Smooth muscle cell (in vitro differentiated cells): Measurements from ENCODE around the gene UBE3A. TPM values are rescaled to one million over a fixed set of nuclear protein-coding genes. Genes with fewer than 3 reads are reported as not detected.

ENCODE experiments used
- DNase-seq: peaks from one replicate; lab custom pipeline; 2025; ENCODE audit not compliant: unreplicated experiment; lab: John Stamatoyannopoulos, UW
- H2AFZ ChIP-seq: fragments of 200-600 bp; sonication (generic); 2 replicates; pipeline ENCODE4 v1.6.0; 2016; ENCODE audit warnings: antibody characterized with exemption, low read depth, mild to moderate bottlenecking
- H3F3A ChIP-seq: fragments of 200-600 bp; sonication (generic); 2 replicates; pipeline ENCODE4 v1.6.0; 2017; ENCODE audit warnings: antibody characterized with exemption, low read depth
- H3K27ac ChIP-seq: fragments of 200-600 bp; sonication (generic); 2 replicates; pipeline ENCODE4 v1.5.1; 2016; ENCODE audit warnings: low read depth, mild to moderate bottlenecking
- H3K27me3 ChIP-seq: fragments of 200-600 bp; sonication (generic); 2 replicates; pipeline ENCODE4 v1.6.1; 2016; ENCODE audit warnings: low read depth, mild to moderate bottlenecking
- H3K36me3 ChIP-seq: fragments of 200-600 bp; sonication (generic); 2 replicates; pipeline ENCODE4 v1.5.1; 2016; ENCODE audit warnings: low read depth
- H3K4me1 ChIP-seq: fragments of 200-600 bp; sonication (generic); 2 replicates; pipeline ENCODE4 v1.5.1; 2016; ENCODE audit warnings: low read depth
- H3K4me2 ChIP-seq: fragments of 200-600 bp; sonication (generic); 2 replicates; pipeline ENCODE4 v1.6.0; 2016; ENCODE audit warnings: mild to moderate bottlenecking
- H3K4me3 ChIP-seq: fragments of 200-600 bp; sonication (generic); 2 replicates; pipeline ENCODE4 v1.5.1; 2016; ENCODE audit warnings: mild to moderate bottlenecking
- H3K79me2 ChIP-seq: fragments of 200-600 bp; sonication (generic); 2 replicates; pipeline ENCODE4 v1.6.0; 2016; ENCODE audit warnings: low read depth, mild to moderate bottlenecking
- H3K9ac ChIP-seq: fragments of 200-600 bp; sonication (generic); 2 replicates; pipeline ENCODE4 v1.6.0; 2016; ENCODE audit warnings: low read depth
- H3K9me3 ChIP-seq: fragments of 200-600 bp; sonication (generic); replicated peaks from 2 replicates; pipeline ENCODE4 v1.5.1; 2016; ENCODE audit warnings: low read depth
- H4K20me1 ChIP-seq: fragments of 200-600 bp; sonication (generic); 2 replicates; pipeline ENCODE4 v1.6.0; 2016; ENCODE audit warnings: low read depth
- WGBS: methylation state at CpG from one replicate; pipeline ENCODE4 v1.1.7; 2016; ENCODE audit warnings: low lambda C conversion rate; 5-methylcytosine and 5-hydroxymethylcytosine counted together
- polyA plus RNA-seq: library from polyadenylated mRNA; unstranded; fragments of >200 nt; fragmentation: Nextera tagmentation; extraction: Ambion mirVana; gene quantifications from 2 replicates; pipeline ENCODE4 v1.2.1, GENCODE V29; 2016
- total RNA-seq: library from RNA; depleted of rRNA; stranded (reverse); fragments of >200 nt; gene quantifications from 2 replicates; pipeline ENCODE4 v1.2.3, GENCODE V29; 2014
- TF ChIP-seq, protein P1 (sequence below): fragments of 200-600 bp; sonication (generic); IDR thresholded peaks from 2 replicates; pipeline ENCODE4 v1.5.1; 2017; ENCODE audit warnings: borderline replicate concordance, mild to moderate bottlenecking, antibody characterized with exemption; ENCODE audit not compliant: insufficient read depth, poor library complexity, severe bottlenecking

The UBE3A gene
- total and polyA plus RNA-seq, 2 experiments from 2014 or later: 66.6 to 93.9 TPM

DNA sequence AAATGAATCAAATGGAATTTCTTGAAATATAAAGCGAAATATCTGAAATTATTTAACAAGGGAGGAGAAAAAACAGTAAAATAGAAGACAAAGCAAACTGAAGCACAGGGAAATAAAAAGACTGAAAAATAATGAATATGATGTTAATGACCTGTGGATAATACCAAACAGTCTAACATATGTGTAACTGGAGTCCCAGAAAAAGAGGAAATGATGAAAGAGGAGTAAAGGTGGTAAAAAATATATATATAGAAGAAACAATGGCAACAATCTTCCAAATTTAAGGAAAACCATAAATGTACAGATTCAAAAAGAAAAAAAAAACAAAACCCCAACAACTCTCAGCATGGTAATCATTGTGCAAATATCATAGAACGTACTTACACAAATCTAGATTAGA is 21.2 kb downstream of the UBE3A start:
- DNase-seq: no peak
- H3K4me1 ChIP-seq: peaks cover 16% of the 10 kb centered on the region
- H3K9ac ChIP-seq: no peak overlapping the region
- TF ChIP-seq, protein P1, sequence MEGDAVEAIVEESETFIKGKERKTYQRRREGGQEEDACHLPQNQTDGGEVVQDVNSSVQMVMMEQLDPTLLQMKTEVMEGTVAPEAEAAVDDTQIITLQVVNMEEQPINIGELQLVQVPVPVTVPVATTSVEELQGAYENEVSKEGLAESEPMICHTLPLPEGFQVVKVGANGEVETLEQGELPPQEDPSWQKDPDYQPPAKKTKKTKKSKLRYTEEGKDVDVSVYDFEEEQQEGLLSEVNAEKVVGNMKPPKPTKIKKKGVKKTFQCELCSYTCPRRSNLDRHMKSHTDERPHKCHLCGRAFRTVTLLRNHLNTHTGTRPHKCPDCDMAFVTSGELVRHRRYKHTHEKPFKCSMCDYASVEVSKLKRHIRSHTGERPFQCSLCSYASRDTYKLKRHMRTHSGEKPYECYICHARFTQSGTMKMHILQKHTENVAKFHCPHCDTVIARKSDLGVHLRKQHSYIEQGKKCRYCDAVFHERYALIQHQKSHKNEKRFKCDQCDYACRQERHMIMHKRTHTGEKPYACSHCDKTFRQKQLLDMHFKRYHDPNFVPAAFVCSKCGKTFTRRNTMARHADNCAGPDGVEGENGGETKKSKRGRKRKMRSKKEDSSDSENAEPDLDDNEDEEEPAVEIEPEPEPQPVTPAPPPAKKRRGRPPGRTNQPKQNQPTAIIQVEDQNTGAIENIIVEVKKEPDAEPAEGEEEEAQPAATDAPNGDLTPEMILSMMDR: no peak
- H3K36me3 ChIP-seq: no peaks in the 10 kb centered on the region
- H3K27me3 ChIP-seq: no peaks in the 10 kb centered on the region
- no peaks in the 10 kb centered on the region for H3K9me3 ChIP-seq
- H3F3A ChIP-seq: no peaks in the 10 kb centered on the region
- H3K4me3 ChIP-seq: no peak overlapping the region
- peaks cover 100% of the 10 kb centered on the region for H4K20me1 ChIP-seq
- peaks cover 100% of the 10 kb centered on the region for H3K79me2 ChIP-seq
- 95% methylated on average over 2 of the region's 2 CpGs for WGBS
- no peak overlapping the region for H3K4me2 ChIP-seq
- no peak overlapping the region for H2AFZ ChIP-seq
- H3K27ac ChIP-seq: no peak overlapping the region

- TF ChIP-seq, protein P1: no peak
- H3K79me2 ChIP-seq: peaks cover 100% of the 10 kb centered on the region
- WGBS: 76% methylated on average over 3 of the region's 3 CpGs
- no peaks in the 10 kb centered on the region for H3K9me3 ChIP-seq
- H3K4me2 ChIP-seq: no peak overlapping the region
- H3K4me1 ChIP-seq: peaks cover 16% of the 10 kb centered on the region
- no peaks in the 10 kb centered on the region for H3K27me3 ChIP-seq
- no peak overlapping the region for H3K9ac ChIP-seq
- no peak overlapping the region for H2AFZ ChIP-seq
- H3F3A ChIP-seq: no peaks in the 10 kb centered on the region
- DNase-seq: no peak
- no peak overlapping the region for H3K27ac ChIP-seq
- H4K20me1 ChIP-seq: peaks cover 100% of the 10 kb centered on the region
- no peaks in the 10 kb centered on the region for H3K36me3 ChIP-seq
- no peak overlapping the region for H3K4me3 ChIP-seq
These were observed 22.1 kb downstream of the UBE3A start for GRCh38 chr15:25416693-25417092.

- Histone ChIP-seq H3K79me2 (peaks cover 100% of the 10 kb centered on the region), H3K27me3 (no peaks in the 10 kb centered on the region), H2AFZ (no peak overlapping the region), H3K9me3 (no peaks in the 10 kb centered on the region), H4K20me1 (peaks cover 100% of the 10 kb centered on the region), H3K9ac (no peak overlapping the region), H3K4me1 (peaks cover 16% of the 10 kb centered on the region), H3F3A (no peaks in the 10 kb centered on the region), H3K27ac (no peak overlapping the region), H3K36me3 (no peaks in the 10 kb centered on the region), H3K4me2 (no peak overlapping the region), H3K4me3 (no peak overlapping the region)
- TF ChIP-seq, protein P1: no peak
- 83% methylated on average over 3 of the region's 3 CpGs for WGBS
- DNase-seq: no peak
These were observed 23.1 kb downstream of the UBE3A start for GRCh38 chr15:25415707-25416106.

DNA sequence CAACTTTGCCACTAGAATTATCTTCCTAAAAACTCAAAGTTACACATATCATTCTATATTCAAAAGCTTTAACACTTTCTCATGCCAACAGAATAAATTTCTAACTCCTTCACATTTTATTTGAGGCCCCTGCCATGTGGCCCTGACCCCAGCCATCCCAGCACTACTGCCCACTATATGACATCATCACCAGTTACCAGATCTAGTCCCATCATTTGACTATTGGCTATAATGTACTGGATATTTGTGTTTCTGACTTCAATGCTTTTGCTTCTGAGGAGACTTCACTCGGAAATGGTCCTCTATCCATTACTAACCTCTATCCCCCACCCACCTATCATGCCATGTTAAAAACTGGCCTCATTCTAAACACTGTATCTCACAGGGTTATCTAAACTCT is 23.6 kb downstream of the UBE3A start:
- no peak overlapping the region for H3K9ac ChIP-seq
- no peaks in the 10 kb centered on the region for H3K9me3 ChIP-seq
- no peak overlapping the region for H3K4me2 ChIP-seq
- no peaks in the 10 kb centered on the region for H3K36me3 ChIP-seq
- TF ChIP-seq, protein P1: no peak
- peaks cover 16% of the 10 kb centered on the region for H3K4me1 ChIP-seq
- H4K20me1 ChIP-seq: peaks cover 100% of the 10 kb centered on the region
- no peaks in the 10 kb centered on the region for H3F3A ChIP-seq
- no peak for DNase-seq
- peaks cover 100% of the 10 kb centered on the region for H3K79me2 ChIP-seq
- no peak overlapping the region for H3K27ac ChIP-seq
- H3K27me3 ChIP-seq: no peaks in the 10 kb centered on the region
- no peak overlapping the region for H2AFZ ChIP-seq
- no peak overlapping the region for H3K4me3 ChIP-seq
- WGBS: 100% methylated on average over 1 of the region's 1 CpG
